ENCODE results near the gene RBPJL.

Gene RBPJL

GRCh38 chr20:45306431-45306982 lies at the start of gene RBPJL:
RBPJL (plus strand) TSS chr20:45306840; CDS start chr20:45306923, 83 bp downstream.
- peak in 1 of 2 donors; percentile 20 for DNase-seq (ENCODE audit: low read depth in 2 of 2)

- no peak for DNase-seq (ENCODE audit: low read depth in 2 of 2)
Observed at GRCh38 chr20:45257161-45257560, 49.5 kb upstream of the RBPJL start.

- no peak for DNase-seq (ENCODE audit: low read depth in 2 of 2)
Observed at GRCh38 chr20:45257711-45258110, 48.9 kb upstream of the RBPJL start.

GRCh38 chr20:45258259-45258658 lies 48.4 kb upstream of the RBPJL start:
- no peak for DNase-seq (ENCODE audit: low read depth in 2 of 2)

GRCh38 chr20:45258664-45259063 lies 48.0 kb upstream of the RBPJL start:
- no peak for DNase-seq (ENCODE audit: low read depth in 2 of 2)

GRCh38 chr20:45263556-45264266 lies 42.9 kb upstream of the RBPJL start:
- no peak for DNase-seq (ENCODE audit: low read depth in 2 of 2)

GRCh38 chr20:45266977-45267376 lies 39.7 kb upstream of the RBPJL start:
- DNase-seq (ENCODE audit: low read depth in 2 of 2): no peak

- DNase-seq (ENCODE audit: low read depth in 2 of 2): no peak
Observed at GRCh38 chr20:45268531-45268930, 38.1 kb upstream of the RBPJL start.

GRCh38 chr20:45269056-45269455 lies 37.6 kb upstream of the RBPJL start:
- no peak for DNase-seq (ENCODE audit: low read depth in 2 of 2)

- DNase-seq (ENCODE audit: low read depth in 2 of 2): no peak
Observed at GRCh38 chr20:45269754-45270270, 36.8 kb upstream of the RBPJL start.

- DNase-seq (ENCODE audit: low read depth in 2 of 2): no peak
Observed at GRCh38 chr20:45275338-45275737, 31.3 kb upstream of the RBPJL start.

GRCh38 chr20:45279992-45280391 lies 26.6 kb upstream of the RBPJL start:
- DNase-seq (ENCODE audit: low read depth in 2 of 2): no peak

GRCh38 chr20:45282700-45283550 lies 23.7 kb upstream of the RBPJL start:
- DNase-seq (ENCODE audit: low read depth in 2 of 2): no peak

- DNase-seq (ENCODE audit: low read depth in 2 of 2): no peak
Observed at GRCh38 chr20:45283551-45284057, 23.0 kb upstream of the RBPJL start.

GRCh38 chr20:45288376-45288775 lies 18.3 kb upstream of the RBPJL start:
- no peak for DNase-seq (ENCODE audit: low read depth in 2 of 2)

- no peak for DNase-seq (ENCODE audit: low read depth in 2 of 2)
Observed at GRCh38 chr20:45288860-45289259, 17.8 kb upstream of the RBPJL start.

- DNase-seq (ENCODE audit: low read depth in 2 of 2): no peak
Observed at GRCh38 chr20:45289942-45290676, 16.5 kb upstream of the RBPJL start.

- peak; percentile 12 to 37 for DNase-seq (ENCODE audit: low read depth in 2 of 2)
Observed at GRCh38 chr20:45290677-45291355, 15.8 kb upstream of the RBPJL start.

GRCh38 chr20:45291526-45291925 lies 15.1 kb upstream of the RBPJL start:
- DNase-seq (ENCODE audit: low read depth in 2 of 2): no peak

GRCh38 chr20:45292343-45292742 lies 14.3 kb upstream of the RBPJL start:
- no peak for DNase-seq (ENCODE audit: low read depth in 2 of 2)

Data from stimulated activated CD8-positive, alpha-beta memory T cell treated with anti-CD3 and anti-CD28 coated beads, Interleukin-2, amount 100 ng/mL, for 1 hour (primary cell).